Subcutaneous adipose tissue (tissue), 4 donors: ENCODE data around the gene CFH. TPM values are rescaled to one million over a fixed set of nuclear protein-coding genes. Genes with fewer than 3 reads are reported as not detected.

Experiments used
- CTCF ChIP-seq: fragments of 450-650 bp; IDR thresholded peaks from one replicate; pipeline ENCODE4 v1.5.1; 2016; ENCODE audit warnings: low read depth, mild to moderate bottlenecking, control low read depth, antibody characterized with exemption, moderate library complexity
- total RNA-seq, 4 donors: library from RNA; depleted of rRNA; stranded (reverse); fragments of >200 nt; gene quantifications; one replicate each; pipeline ENCODE4 v1.1.0, GENCODE V29; 2016

Gene CFH
- total RNA-seq, 4 donors from 2014 or later, result 40.7 to 434 (median 374) TPM

DNA sequence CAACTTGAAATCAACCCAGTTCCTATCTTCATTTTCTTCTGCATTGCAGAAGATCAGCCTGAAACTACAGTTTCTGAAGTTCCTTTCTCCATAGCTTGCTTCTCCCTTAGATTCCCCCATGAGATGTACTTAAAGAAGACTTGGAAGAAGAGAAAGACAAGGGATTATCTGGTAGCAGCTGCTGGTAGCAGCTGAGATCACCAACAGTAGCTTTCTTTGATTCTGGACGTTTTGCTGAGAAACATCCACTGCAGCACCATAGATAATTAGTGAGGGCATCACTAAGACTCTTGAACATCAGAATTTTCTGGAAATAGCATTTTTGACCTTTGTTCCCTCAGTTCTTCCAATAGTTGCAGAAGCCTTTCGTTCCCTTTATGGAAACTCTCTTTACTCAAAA, 122.3 kb downstream of the CFH start:
- TF ChIP-seq CTCF, result no peak

- no peak for TF ChIP-seq CTCF
Measured at GRCh38 chr1:196774603-196775002, 122.8 kb downstream of the CFH start, which contains the start of gene CFHR3. CFHR3 (plus strand) TSS chr1:196774840; CDS start chr1:196774887, 47 bp downstream.

DNA sequence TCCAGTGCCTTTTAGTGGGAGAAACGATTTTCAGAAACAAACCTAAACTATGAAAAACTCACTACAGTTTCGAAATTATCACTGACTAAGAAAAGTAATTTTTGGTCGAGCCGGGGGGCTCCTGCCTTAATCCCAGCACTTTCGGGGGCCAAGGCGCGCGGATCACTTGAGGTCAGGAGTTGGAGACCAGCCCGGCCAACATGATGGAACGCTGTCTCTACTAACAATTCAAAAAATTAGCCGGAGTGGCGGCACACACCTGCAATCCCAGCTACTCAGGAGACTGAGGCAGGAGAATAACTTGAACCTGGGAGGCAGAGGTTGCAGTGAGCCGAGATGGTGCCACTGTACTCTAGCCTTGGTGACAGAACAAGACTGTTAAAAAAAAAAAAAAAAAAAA, 125.8 kb downstream of the CFH start:
- TF ChIP-seq CTCF, result no peak

- TF ChIP-seq CTCF, result no peak
Measured at GRCh38 chr1:196779093-196779492, 127.2 kb downstream of the CFH start.

Other genes starting within 250 kb of the CFH start
- gene KCNT2, start 43.6 kb upstream of the CFH start, total RNA-seq, result 1 to 10 TPM; 1.9 to 9.7 (median 6.3) TPM
- gene CFHR3, start 122.8 kb downstream of the CFH start, total RNA-seq, result under 1 TPM in 2 of 4 donors, not detected in 2; 0.33 to 0.88 TPM
- gene CFHR1, start 167.7 kb downstream of the CFH start, total RNA-seq, result 1 to 10 TPM in 1 of 4 donors, under 1 TPM in 1, not detected in 2; 0.57 to 1.3 TPM
- not detected for gene CFHR4, start 236.0 kb downstream of the CFH start, total RNA-seq